GM06990 (cell line): Measurements from ENCODE around the gene EBLN2.

ENCODE experiments used
- DNase-seq: peaks from one replicate; pipeline ENCODE4 v3.0.0-alpha.2; 2011; ENCODE audit not compliant: insufficient read length; ENCODE audit errors: extremely low read depth
- H3K27me3 ChIP-seq: replicated peaks from 2 replicates; pipeline ENCODE4 v1.6.0; 2011; ENCODE audit warnings: low read length; ENCODE audit not compliant: control insufficient read depth, insufficient read depth
- H3K36me3 ChIP-seq: 2 replicates; pipeline ENCODE4 v1.5.1; 2011; ENCODE audit warnings: low read length; ENCODE audit not compliant: control insufficient read depth, insufficient read depth
- H3K4me3 ChIP-seq: replicated peaks from 2 replicates; pipeline ENCODE4 v1.5.1; 2011; ENCODE audit warnings: low read depth, mild to moderate bottlenecking, control low read depth, low read length
- CTCF ChIP-seq: IDR thresholded peaks from 2 replicates; pipeline ENCODE4 v1.5.1; 2011; ENCODE audit warnings: low read length, control low read depth, mild to moderate bottlenecking, inconsistent platforms; ENCODE audit not compliant: insufficient read depth, poor library complexity, severe bottlenecking

The EBLN2 gene

GRCh38 chr3:73080216-73080966 is 18.9 kb downstream of the EBLN2 start:
- Histone ChIP-seq H3K36me3 (no peaks in the 10 kb centered on the region), H3K27me3 (no peaks in the 10 kb centered on the region), H3K4me3 (no peak overlapping the region)
- no peak for DNase-seq
- TF ChIP-seq CTCF = no peak

GRCh38 chr3:73081140-73081539 is 19.7 kb downstream of the EBLN2 start:
- no peaks in the 10 kb centered on the region for H3K36me3 ChIP-seq
- no peak overlapping the region for H3K4me3 ChIP-seq
- no peak for TF ChIP-seq CTCF
- H3K27me3 ChIP-seq = no peaks in the 10 kb centered on the region
- no peak for DNase-seq

GRCh38 chr3:73084170-73084569 is 22.7 kb downstream of the EBLN2 start:
- TF ChIP-seq CTCF = no peak
- Histone ChIP-seq H3K36me3 (no peaks in the 10 kb centered on the region), H3K4me3 (no peak overlapping the region), H3K27me3 (no peaks in the 10 kb centered on the region)
- DNase-seq = no peak

GRCh38 chr3:73086071-73086494 is 24.6 kb downstream of the EBLN2 start:
- no peak for DNase-seq
- peak; percentile 67 for TF ChIP-seq CTCF
- no peaks in the 10 kb centered on the region for H3K27me3 ChIP-seq
- no peaks in the 10 kb centered on the region for H3K36me3 ChIP-seq
- H3K4me3 ChIP-seq = no peak overlapping the region

GRCh38 chr3:73094129-73094528 is 32.7 kb downstream of the EBLN2 start:
- no peak overlapping the region for H3K4me3 ChIP-seq
- H3K36me3 ChIP-seq = no peaks in the 10 kb centered on the region
- no peaks in the 10 kb centered on the region for H3K27me3 ChIP-seq
- peak; percentile 58 for TF ChIP-seq CTCF
- no peak for DNase-seq
